K562 (cell line): ENCODE measurements around the gene CCAR1. TPM values are rescaled to one million over a fixed set of nuclear protein-coding genes. Genes with fewer than 3 reads are reported as not detected.
A peak's percentile ranks its signal among the peaks of the same experiment; 100 is the strongest.

Source experiments
- HIVEP1 ChIP-seq: fragments of 250-450 bp; sonication (Bioruptor Pico); IDR thresholded peaks from 2 replicates; pipeline ENCODE4 v1.4.0; 2020; ENCODE audit warnings: mild to moderate bottlenecking
- HLTF ChIP-seq: fragments of 450-650 bp; IDR thresholded peaks from 2 replicates; pipeline ENCODE4 v1.6.1; 2016
- HMGXB4 ChIP-seq: sonication (generic); formaldehyde crosslinking; IDR thresholded peaks from 2 replicates; pipeline ENCODE4 v1.8.1; 2023; ENCODE audit warnings: mild to moderate bottlenecking, missing genetic modification reagents
- IFI16 ChIP-seq: fragments of 250-450 bp; sonication (Bioruptor Pico); IDR thresholded peaks from 2 replicates; pipeline ENCODE4 v2.1.2; 2022; ENCODE audit warnings: mild to moderate bottlenecking, inconsistent platforms
- MNT ChIP-seq, 2 experiments: fragments of 450-650 bp; conservative IDR thresholded peaks; 2 replicates each; pipeline ENCODE4 v1.6.1; 2017; ENCODE audit warnings: mild to moderate bottlenecking in 2 of 2, moderate library complexity in 2 of 2
- NR2C1 ChIP-seq, 2 experiments: fragments of 450-650 bp; IDR thresholded peaks; 2 replicates each; pipeline ENCODE4 v1.6.1; 2017; ENCODE audit warnings: mild to moderate bottlenecking in 2 of 2, antibody characterized with exemption in 1 of 2, inconsistent platforms in 1 of 2, missing compliant biosample characterization in 1 of 2, missing genetic modification characterization in 1 of 2
- NR2F6 ChIP-seq: fragments of 450-650 bp; formaldehyde crosslinking; IDR thresholded peaks from 2 replicates; pipeline ENCODE4 v1.4.0; 2020; ENCODE audit warnings: mild to moderate bottlenecking
- PBX2 ChIP-seq, 2 experiments: IDR thresholded peaks in 1 of 2; conservative IDR thresholded peaks in 1 of 2; 2 replicates each; pipeline ENCODE4 v1.6.1; 2016; ENCODE audit warnings: low read depth in 2 of 2, mild to moderate bottlenecking in 1 of 2, missing compliant biosample characterization in 1 of 2, missing genetic modification characterization in 1 of 2, moderate library complexity in 1 of 2
- PHB2 ChIP-seq: fragments of 450-650 bp; IDR thresholded peaks from 2 replicates; pipeline ENCODE4 v1.6.1; 2017; ENCODE audit warnings: low read depth
- RB1 ChIP-seq: fragments of 450-650 bp; IDR thresholded peaks from 2 replicates; pipeline ENCODE4 v1.6.1; 2017; ENCODE audit warnings: low read depth, mild to moderate bottlenecking
- RREB1 ChIP-seq: fragments of 250-450 bp; sonication (Bioruptor Pico); IDR thresholded peaks from 2 replicates; pipeline ENCODE4 v1.4.0; 2020
- TAF7 ChIP-seq: fragments of 450-650 bp; IDR thresholded peaks from 2 replicates; pipeline ENCODE4 v1.6.1; 2016; ENCODE audit warnings: missing genetic modification characterization, missing compliant biosample characterization
- TGIF2 ChIP-seq: sonication (generic); formaldehyde crosslinking; IDR thresholded peaks from 2 replicates; pipeline ENCODE4 v1.8.1; 2022; ENCODE audit warnings: mild to moderate bottlenecking, missing genetic modification reagents, moderate library complexity
- ZNF445 ChIP-seq: fragments of 250-450 bp; sonication (Bioruptor Pico); IDR thresholded peaks from 2 replicates; pipeline ENCODE4 v1.4.0; 2020; ENCODE audit warnings: low read depth, mild to moderate bottlenecking, moderate library complexity
- ZNF586 ChIP-seq: fragments of 450-650 bp; formaldehyde crosslinking; conservative IDR thresholded peaks from 2 replicates; pipeline ENCODE4 v1.4.0; 2020; ENCODE audit warnings: mild to moderate bottlenecking, moderate library complexity
- polyA plus RNA-seq, 8 experiments: library from polyadenylated mRNA; depleted of rRNA in 4 of 8; stranded (reverse) in 5 of 8; unstranded in 3 of 8; fragments of >200 nt; fragmentation: Nextera tagmentation in 2 of 8; fragmentation: Illumina TruSeq in 1 of 8; extraction: Ambion mirVana in 2 of 8; extraction: Trizol in 1 of 8; gene quantifications; 2 replicates each; pipeline versions ENCODE4 v1.2.1 to v1.2.3, GENCODE V29; 2011 to 2014; ENCODE audit warnings: inconsistent platforms in 1 of 8, missing spikeins in 1 of 8
- total RNA-seq, 7 experiments: library from RNA; depleted of rRNA in 6 of 7; stranded (reverse); fragments of >200 nt in 6 of 7; fragmentation: Illumina TruSeq in 2 of 7; extraction: Trizol in 2 of 7; gene quantifications; 2 replicates each; pipeline versions ENCODE4 v1.2.1 to v1.2.3, GENCODE V29; 2011 to 2021; ENCODE audit warnings: low replicate concordance in 1 of 7

The CCAR1 gene
- total and polyA plus RNA-seq, 9 of the 15 experiments (the other 6 are each of a cell fraction or from before 2014, with no cell fraction given), result 44.8 to 173 (median 111) TPM

- TF ChIP-seq RREB1 (CRISPR knock-in tag) (no peak), TAF7 (tag) (no peak), TGIF2 (no peak), PBX2 (CRISPR knock-in tag; IDR thresholded peaks at IDR 0.05; ENCODE audit: low read depth) (no peak), PBX2 (tag; conservative IDR thresholded peaks at IDR 0.05; ENCODE audit: low read depth) (no peak), IFI16 (CRISPR knock-in tag) (no peak), RB1 (no peak), NR2C1 (IDR thresholded peaks at IDR 0.05) (0 out of 2 replicates have a peak, but pooled peaks have one; percentile 18), NR2C1 (tag; IDR thresholded peaks at IDR 0.05) (no peak), HLTF (no peak), ZNF586 (CRISPR knock-in tag) (no peak), ZNF445 (CRISPR knock-in tag) (no peak), MNT (conservative IDR thresholded peaks at IDR 0.05) (0 out of 4 replicates have a peak, but pooled peaks of 1 of the 2 experiments have one; percentile 23), HIVEP1 (CRISPR knock-in tag) (no peak), PHB2 (no peak), NR2F6 (CRISPR knock-in tag) (no peak), HMGXB4 (CRISPR knock-in tag) (no peak)
Observed at GRCh38 chr10:68721673-68722335, 765 bp downstream of the CCAR1 start (continued).
